ENCODE data around the gene SLC2A4RG. TPM values are rescaled to one million over a fixed set of nuclear protein-coding genes. Genes with fewer than 3 reads are reported as not detected.

The SLC2A4RG gene
- total RNA-seq, 4 donors from 2014 or later: 41.4 to 67.1 (median 52.7) TPM

DNA sequence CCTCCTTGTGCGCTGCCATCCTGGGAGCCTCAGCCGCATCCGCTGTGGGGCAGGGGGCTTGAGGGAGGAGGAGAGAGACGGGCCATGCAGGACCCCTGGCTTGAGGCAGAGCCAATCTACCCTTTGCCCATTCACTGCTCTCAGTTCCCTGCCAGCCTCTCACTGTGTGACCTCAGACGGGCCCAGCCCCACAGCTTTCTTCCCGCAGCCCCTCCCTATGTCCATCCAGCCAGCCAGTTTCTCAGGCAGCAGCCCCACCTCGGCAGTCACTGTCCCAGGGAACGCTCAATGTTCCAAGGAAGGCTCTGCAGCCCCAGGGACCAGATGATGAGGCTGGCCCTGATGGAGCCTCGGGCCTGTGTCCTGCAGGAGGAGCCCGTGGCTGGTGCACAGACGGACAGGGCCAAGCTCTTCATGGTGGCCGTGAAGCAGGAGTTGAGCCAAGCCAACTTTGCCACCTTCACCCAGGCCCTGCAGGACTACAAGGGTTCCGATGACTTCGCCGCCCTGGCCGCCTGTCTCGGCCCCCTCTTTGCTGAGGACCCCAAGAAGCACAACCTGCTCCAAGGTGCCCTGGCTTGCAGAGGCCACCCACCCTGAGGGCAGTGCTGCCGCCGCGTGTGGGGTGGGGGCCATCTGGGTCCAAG is 47.0 kb upstream of the SLC2A4RG start:
- Histone ChIP-seq H3K4me3 (no peak overlapping the region), H3K27ac (replicated peaks in 1 of 4) (peak overlapping the region in 3 of 4 donors; percentile 32 to 55 (median 42)), H3K9me3 (no peaks in the 10 kb centered on the region), H3K36me3 (peaks cover 7 to 51% (median 32%) of the 10 kb centered on the region in 4 donors), H3K4me1 (peaks cover 43 to 66% (median 60%) of the 10 kb centered on the region in 4 donors), H3K27me3 (no peaks in the 10 kb centered on the region)
- WGBS: 64% methylated on average over 17 of the region's 20 CpGs
- DNase-seq (ENCODE audit: extremely low spot score): no peak
- intact Hi-C loops (cut with DNase I): no loop called here
- peak in 1 of 2 donors; percentile 3 for TF ChIP-seq POLR2AphosphoS5 (IDR thresholded peaks at IDR 0.05)
- no peak for TF ChIP-seq EP300 (IDR thresholded peaks at IDR 0.05)

DNA sequence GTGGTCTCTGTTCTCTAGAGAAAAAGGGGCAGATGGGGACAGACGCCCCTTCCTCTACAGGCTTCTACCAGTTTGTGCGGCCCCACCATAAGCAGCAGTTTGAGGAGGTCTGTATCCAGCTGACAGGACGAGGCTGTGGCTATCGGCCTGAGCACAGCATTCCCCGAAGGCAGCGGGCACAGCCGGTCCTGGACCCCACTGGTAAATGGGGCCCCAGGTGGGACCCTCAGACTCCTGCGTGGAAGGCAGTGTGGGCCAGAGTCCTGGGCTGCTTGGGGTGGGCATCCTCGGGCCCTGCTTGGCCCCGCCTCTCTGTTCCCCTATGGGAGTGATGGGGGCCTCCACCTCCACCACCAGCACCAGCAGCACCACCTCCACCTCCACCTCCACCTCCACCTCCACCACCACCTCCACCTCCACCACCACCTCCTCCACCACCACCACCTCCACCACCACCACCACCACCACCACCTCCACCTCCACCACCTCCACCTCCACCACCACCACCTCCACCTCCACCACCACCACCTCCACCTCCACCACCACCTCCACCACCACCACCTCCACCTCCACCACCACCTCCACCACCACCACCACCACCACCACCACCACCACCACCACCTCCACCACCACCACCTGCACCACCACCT is 46.4 kb upstream of the SLC2A4RG start:
- 93% methylated on average over 5 of the region's 10 CpGs for WGBS
- no peak for DNase-seq (ENCODE audit: extremely low spot score)
- Histone ChIP-seq H3K36me3 (peaks cover 7 to 57% (median 32%) of the 10 kb centered on the region in 4 donors), H3K4me3 (no peak overlapping the region), H3K4me1 (peaks cover 43 to 66% (median 60%) of the 10 kb centered on the region in 4 donors), H3K9me3 (no peaks in the 10 kb centered on the region), H3K27ac (replicated peaks in 1 of 4) (no peak overlapping the region), H3K27me3 (no peaks in the 10 kb centered on the region)
- TF ChIP-seq EP300 (IDR thresholded peaks at IDR 0.05) (no peak), POLR2AphosphoS5 (IDR thresholded peaks at IDR 0.05) (no peak), POLR2A (IDR thresholded peaks at IDR 0.05; ENCODE audit: low read depth) (no peak)
- TF ChIP-seq, protein P1, sequence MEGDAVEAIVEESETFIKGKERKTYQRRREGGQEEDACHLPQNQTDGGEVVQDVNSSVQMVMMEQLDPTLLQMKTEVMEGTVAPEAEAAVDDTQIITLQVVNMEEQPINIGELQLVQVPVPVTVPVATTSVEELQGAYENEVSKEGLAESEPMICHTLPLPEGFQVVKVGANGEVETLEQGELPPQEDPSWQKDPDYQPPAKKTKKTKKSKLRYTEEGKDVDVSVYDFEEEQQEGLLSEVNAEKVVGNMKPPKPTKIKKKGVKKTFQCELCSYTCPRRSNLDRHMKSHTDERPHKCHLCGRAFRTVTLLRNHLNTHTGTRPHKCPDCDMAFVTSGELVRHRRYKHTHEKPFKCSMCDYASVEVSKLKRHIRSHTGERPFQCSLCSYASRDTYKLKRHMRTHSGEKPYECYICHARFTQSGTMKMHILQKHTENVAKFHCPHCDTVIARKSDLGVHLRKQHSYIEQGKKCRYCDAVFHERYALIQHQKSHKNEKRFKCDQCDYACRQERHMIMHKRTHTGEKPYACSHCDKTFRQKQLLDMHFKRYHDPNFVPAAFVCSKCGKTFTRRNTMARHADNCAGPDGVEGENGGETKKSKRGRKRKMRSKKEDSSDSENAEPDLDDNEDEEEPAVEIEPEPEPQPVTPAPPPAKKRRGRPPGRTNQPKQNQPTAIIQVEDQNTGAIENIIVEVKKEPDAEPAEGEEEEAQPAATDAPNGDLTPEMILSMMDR (IDR thresholded peaks at IDR 0.05): no peak
- intact Hi-C loops (cut with DNase I): no loop called here

DNA sequence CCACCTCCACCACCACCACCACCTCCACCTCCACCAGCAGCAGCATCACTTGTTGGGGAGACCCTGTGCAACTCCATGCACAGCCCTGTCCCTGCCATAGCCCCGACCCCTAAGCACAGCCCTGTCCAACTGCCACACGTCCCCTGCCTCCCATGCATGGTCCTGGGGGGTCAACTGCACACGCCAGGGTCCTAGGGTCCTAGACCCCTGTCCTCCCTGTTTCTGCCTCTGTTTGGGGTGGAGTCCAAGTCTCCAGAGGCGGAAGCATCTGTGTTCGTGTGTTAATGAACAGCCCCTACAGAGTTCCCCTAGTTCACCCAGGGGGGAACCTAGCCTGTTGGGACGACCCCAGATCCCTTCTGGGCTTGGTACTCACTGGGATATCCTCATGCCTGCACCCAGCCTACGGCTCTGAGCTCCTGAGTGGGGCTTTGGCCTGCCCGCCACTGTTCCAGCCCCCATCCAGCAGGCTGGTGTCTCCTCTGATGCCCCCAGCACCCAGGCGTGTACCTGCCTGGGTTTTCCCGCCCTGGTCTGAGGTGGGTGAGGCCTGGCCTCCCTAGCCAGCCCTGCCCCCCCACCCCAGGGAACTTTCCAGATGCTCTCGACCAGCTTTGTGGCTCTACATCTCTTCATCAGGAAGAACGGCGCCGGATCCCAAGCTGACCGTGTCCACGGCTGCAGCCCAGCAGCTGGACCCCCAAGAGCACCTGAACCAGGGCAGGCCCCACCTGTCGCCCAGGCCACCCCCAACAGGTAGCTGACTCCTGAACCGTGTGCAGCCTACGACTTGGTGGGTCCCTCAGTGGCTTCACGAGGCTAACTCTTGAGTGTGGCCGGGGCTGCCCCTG is 45.6 kb upstream of the SLC2A4RG start:
- Histone ChIP-seq H3K4me3 (no peak overlapping the region), H3K27ac (replicated peaks in 1 of 4) (no peak overlapping the region), H3K36me3 (peaks cover 7 to 59% (median 32%) of the 10 kb centered on the region in 4 donors), H3K9me3 (no peaks in the 10 kb centered on the region), H3K4me1 (peaks cover 43 to 66% (median 60%) of the 10 kb centered on the region in 4 donors), H3K27me3 (no peaks in the 10 kb centered on the region)
- no peak for DNase-seq (ENCODE audit: extremely low spot score)
- 95% methylated on average over 6 of the region's 21 CpGs for WGBS
- TF ChIP-seq EP300 (IDR thresholded peaks at IDR 0.05) (no peak), POLR2AphosphoS5 (IDR thresholded peaks at IDR 0.05) (no peak), POLR2A (IDR thresholded peaks at IDR 0.05; ENCODE audit: low read depth) (no peak)
- TF ChIP-seq, protein P1 (IDR thresholded peaks at IDR 0.05): no peak
- intact Hi-C loops (cut with DNase I): no loop called here

DNA sequence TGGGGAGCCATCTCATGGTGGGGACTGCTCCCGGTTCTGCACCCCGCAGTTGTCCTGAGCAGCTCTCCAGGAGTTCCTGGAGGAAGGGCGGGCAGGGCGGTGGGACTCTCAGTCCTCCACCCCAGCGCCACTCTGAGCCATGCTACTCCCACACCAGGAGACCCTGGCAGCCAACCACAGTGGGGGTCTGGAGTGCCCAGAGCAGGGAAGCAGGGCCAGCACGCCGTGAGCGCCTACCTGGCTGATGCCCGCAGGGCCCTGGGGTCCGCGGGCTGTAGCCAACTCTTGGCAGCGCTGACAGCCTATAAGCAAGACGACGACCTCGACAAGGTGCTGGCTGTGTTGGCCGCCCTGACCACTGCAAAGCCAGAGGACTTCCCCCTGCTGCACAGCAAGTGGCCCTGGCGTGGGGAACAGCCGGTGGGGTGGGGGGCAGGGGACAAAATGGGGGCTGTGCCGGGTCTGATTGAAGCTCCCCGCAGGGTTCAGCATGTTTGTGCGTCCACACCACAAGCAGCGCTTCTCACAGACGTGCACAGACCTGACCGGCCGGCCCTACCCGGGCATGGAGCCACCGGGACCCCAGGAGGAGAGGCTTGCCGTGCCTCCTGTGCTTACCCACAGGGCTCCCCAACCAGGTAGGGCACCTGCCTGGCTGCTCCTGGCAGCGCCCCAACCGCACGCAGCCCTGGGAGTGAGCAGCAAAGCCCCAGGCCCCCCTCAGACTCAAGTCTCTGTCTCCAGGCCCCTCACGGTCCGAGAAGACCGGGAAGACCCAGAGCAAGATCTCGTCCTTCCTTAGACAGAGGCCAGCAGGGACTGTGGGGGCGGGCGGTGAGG is 44.8 kb upstream of the SLC2A4RG start:
- Histone ChIP-seq H3K36me3 (peaks cover 7 to 59% (median 35%) of the 10 kb centered on the region in 4 donors), H3K27ac (replicated peaks in 1 of 4) (no peak overlapping the region), H3K4me3 (no peak overlapping the region), H3K27me3 (no peaks in the 10 kb centered on the region), H3K4me1 (peaks cover 47 to 66% (median 63%) of the 10 kb centered on the region in 4 donors), H3K9me3 (no peaks in the 10 kb centered on the region)
- intact Hi-C loops (cut with DNase I): no loop called here
- 97% methylated on average over 15 of the region's 37 CpGs for WGBS
- no peak for DNase-seq (ENCODE audit: extremely low spot score)
- TF ChIP-seq EP300 (IDR thresholded peaks at IDR 0.05) (no peak), POLR2A (IDR thresholded peaks at IDR 0.05; ENCODE audit: low read depth) (no peak), POLR2AphosphoS5 (IDR thresholded peaks at IDR 0.05) (no peak)
- TF ChIP-seq, protein P1 (IDR thresholded peaks at IDR 0.05): no peak
